HepG2 (cell line): ENCODE measurements around the gene SLC9A8. TPM values are rescaled to one million over a fixed set of nuclear protein-coding genes. Genes with fewer than 3 reads are reported as not detected.

ENCODE experiments used
- CBX5 ChIP-seq: sonication (generic); formaldehyde crosslinking; IDR thresholded peaks from 2 replicates; pipeline ENCODE4 v1.4.0; 2020; ENCODE audit warnings: missing genetic modification reagents, borderline replicate concordance
- HNF1B ChIP-seq: sonication (generic); formaldehyde crosslinking; IDR thresholded peaks from 2 replicates; pipeline ENCODE4 v1.5.1; 2020; ENCODE audit warnings: mild to moderate bottlenecking, moderate library complexity, missing genetic modification reagents
- MYC ChIP-seq: sonication (generic); formaldehyde crosslinking; IDR thresholded peaks from 2 replicates; pipeline ENCODE4 v1.9.0; 2021; ENCODE audit warnings: missing genetic modification reagents, borderline replicate concordance
- SYNCRIP ChIP-seq: fragments of 200-400 bp; formaldehyde crosslinking; IDR thresholded peaks from 2 replicates; pipeline ENCODE4 v1.6.1; 2018; ENCODE audit warnings: mild to moderate bottlenecking, low read depth, low read length; ENCODE audit not compliant: insufficient read depth
- ZHX1 ChIP-seq: sonication (generic); formaldehyde crosslinking; IDR thresholded peaks from 2 replicates; pipeline ENCODE4 v1.8.1; 2022; ENCODE audit warnings: low read depth, mild to moderate bottlenecking, missing genetic modification reagents
- ZNF432 ChIP-seq: sonication (generic); formaldehyde crosslinking; IDR thresholded peaks from 2 replicates; pipeline ENCODE4 v1.5.0; 2020; ENCODE audit warnings: missing genetic modification reagents, mild to moderate bottlenecking, borderline replicate concordance
- ZNF451 ChIP-seq: sonication (generic); formaldehyde crosslinking; IDR thresholded peaks from 2 replicates; pipeline ENCODE4 v1.5.0; 2020; ENCODE audit warnings: mild to moderate bottlenecking, missing genetic modification reagents
- ZNF609 ChIP-seq: sonication (generic); formaldehyde crosslinking; IDR thresholded peaks from 2 replicates; pipeline ENCODE4 v1.4.0; 2020; ENCODE audit warnings: mild to moderate bottlenecking, missing genetic modification reagents, borderline replicate concordance
- ZNF710 ChIP-seq: sonication (generic); formaldehyde crosslinking; IDR thresholded peaks from 2 replicates; pipeline ENCODE4 v1.5.0; 2020; ENCODE audit warnings: mild to moderate bottlenecking, missing genetic modification reagents, borderline replicate concordance
- ZNF768 ChIP-seq: sonication (generic); formaldehyde crosslinking; IDR thresholded peaks from 2 replicates; pipeline ENCODE4 v1.4.0; 2020; ENCODE audit warnings: missing genetic modification reagents
- polyA plus RNA-seq, 8 experiments: library from polyadenylated mRNA; depleted of rRNA in 3 of 8; stranded (reverse) in 7 of 8; unstranded in 1 of 8; fragments of >200 nt; fragmentation: Illumina TruSeq in 4 of 8; extraction: Trizol in 4 of 8; gene quantifications; 2 replicates each; pipeline versions ENCODE4 v1.2.1 to v1.2.3, GENCODE V29; 2011 to 2016; ENCODE audit warnings: low read depth in 4 of 8, missing spikeins in 1 of 8, mixed read lengths in 1 of 8; ENCODE audit not compliant: insufficient read depth in 1 of 8
- total RNA-seq, 5 experiments: library from RNA; depleted of rRNA; stranded (reverse); fragments of >200 nt; fragmentation: Illumina TruSeq; extraction: Trizol; gene quantifications; 2 replicates each; pipeline ENCODE4 v1.2.3, GENCODE V29; 2016; ENCODE audit warnings: low read depth in 1 of 5
- TF ChIP-seq, protein P1 (sequence below): sonication (generic); formaldehyde crosslinking; IDR thresholded peaks from 2 replicates; pipeline ENCODE4 v1.4.0; 2020; ENCODE audit warnings: low read depth, mild to moderate bottlenecking, missing genetic modification reagents
- TF ChIP-seq, protein P2 (sequence below): sonication (generic); formaldehyde crosslinking; IDR thresholded peaks from 2 replicates; pipeline ENCODE4 v1.5.0; 2020; ENCODE audit warnings: mild to moderate bottlenecking, low read depth, missing genetic modification reagents, borderline replicate concordance
- TF ChIP-seq, protein P3 (sequence below): IDR thresholded peaks from 2 replicates; pipeline ENCODE4 v1.6.1; 2016; ENCODE audit warnings: missing genetic modification reagents, missing compliant biosample characterization

The SLC9A8 gene
- total and polyA plus RNA-seq, 2 of the 13 experiments (the other 11 are each of a cell fraction or from before 2014, with no cell fraction given) = 4.1 to 7.4 TPM

DNA sequence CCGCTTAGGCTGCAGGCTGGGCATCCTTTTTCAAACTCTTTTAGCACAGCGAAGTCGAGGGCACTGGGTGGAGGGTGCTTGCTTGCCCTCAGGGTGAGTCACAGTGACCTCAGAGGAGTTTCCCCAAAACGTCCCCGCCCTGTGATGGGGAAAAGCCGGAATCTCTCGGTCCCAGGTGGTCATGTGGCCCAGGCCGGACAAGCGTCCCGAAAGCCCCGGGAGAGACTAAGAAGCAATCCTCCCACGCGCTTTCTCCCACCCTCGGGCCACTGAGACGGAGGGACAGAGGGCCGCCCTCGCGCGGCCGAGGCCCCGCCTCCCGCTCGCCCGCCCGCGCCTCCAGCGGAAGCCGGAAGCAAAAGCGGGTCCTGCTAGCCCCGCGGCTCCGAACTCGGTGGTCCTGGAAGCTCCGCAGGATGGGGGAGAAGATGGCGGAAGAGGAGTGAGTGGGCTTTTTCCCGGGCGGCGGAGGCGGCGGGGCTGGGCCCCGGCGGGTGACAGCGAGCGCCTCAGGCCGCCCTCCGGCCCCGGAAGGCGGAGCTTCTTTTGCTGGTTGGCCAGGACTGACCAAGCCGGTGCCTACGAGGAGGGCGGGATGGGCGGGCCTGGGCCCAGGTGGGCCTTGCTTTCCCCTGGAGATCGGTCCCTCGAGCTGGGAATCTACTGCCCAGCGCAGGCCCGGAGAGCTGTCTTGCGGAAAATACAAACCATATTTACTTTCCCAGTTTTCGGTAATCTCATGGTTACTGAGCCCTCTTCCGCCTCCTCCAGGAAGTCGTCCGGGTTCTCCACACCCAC, at the start of gene SLC9A8 (continued):
- peak; percentile 69; the same call in 1 of the 2 replicates for TF ChIP-seq ZNF768
- peak; percentile 69 for TF ChIP-seq ZNF609
- TF ChIP-seq MYC = peak; percentile 93; the same call in 1 of the 2 replicates
- TF ChIP-seq, protein P1, sequence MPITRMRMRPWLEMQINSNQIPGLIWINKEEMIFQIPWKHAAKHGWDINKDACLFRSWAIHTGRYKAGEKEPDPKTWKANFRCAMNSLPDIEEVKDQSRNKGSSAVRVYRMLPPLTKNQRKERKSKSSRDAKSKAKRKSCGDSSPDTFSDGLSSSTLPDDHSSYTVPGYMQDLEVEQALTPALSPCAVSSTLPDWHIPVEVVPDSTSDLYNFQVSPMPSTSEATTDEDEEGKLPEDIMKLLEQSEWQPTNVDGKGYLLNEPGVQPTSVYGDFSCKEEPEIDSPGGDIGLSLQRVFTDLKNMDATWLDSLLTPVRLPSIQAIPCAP (CRISPR knock-in tag) = no peak
- TF ChIP-seq SYNCRIP = no peak
- TF ChIP-seq, protein P2, sequence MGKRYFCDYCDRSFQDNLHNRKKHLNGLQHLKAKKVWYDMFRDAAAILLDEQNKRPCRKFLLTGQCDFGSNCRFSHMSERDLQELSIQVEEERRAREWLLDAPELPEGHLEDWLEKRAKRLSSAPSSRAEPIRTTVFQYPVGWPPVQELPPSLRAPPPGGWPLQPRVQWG = no peak
- TF ChIP-seq, protein P3, sequence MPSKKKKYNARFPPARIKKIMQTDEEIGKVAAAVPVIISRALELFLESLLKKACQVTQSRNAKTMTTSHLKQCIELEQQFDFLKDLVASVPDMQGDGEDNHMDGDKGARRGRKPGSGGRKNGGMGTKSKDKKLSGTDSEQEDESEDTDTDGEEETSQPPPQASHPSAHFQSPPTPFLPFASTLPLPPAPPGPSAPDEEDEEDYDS (CRISPR knock-in tag) = peak; percentile 76
- TF ChIP-seq ZNF451 (CRISPR knock-in tag) = peak; percentile 77
- no peak for TF ChIP-seq ZNF432 (CRISPR knock-in tag)
- TF ChIP-seq CBX5 (CRISPR knock-in tag) = peak; percentile 66
- TF ChIP-seq ZHX1 (CRISPR knock-in tag) = no peak
- peak; percentile 60; the same call in 1 of the 2 replicates for TF ChIP-seq ZNF710 (CRISPR knock-in tag)
- peak; percentile 65; the same call in 1 of the 2 replicates for TF ChIP-seq HNF1B
